GM21619 (cell line): ENCODE measurements around the gene LCE7A.

Experiments used
- ATAC-seq: cut with Tn5 transposase; IDR thresholded peaks from one replicate; pipeline ENCODE4 v1.9.1; 2021; ENCODE audit not compliant: unreplicated experiment

Gene LCE7A

GRCh38 chr1:152859696-152860095 lies at the start of gene LCE7A:
Gene LCE7A, plus strand, starts transcription at chr1:152859996. Its CDS starts 702 bp downstream, at chr1:152860698.
- ATAC-seq, result no peak

- no peak for ATAC-seq
Measured at GRCh38 chr1:152811050-152811449, 48.7 kb upstream of the LCE7A start.

- no peak for ATAC-seq
Measured at GRCh38 chr1:152811671-152812070, 48.1 kb upstream of the LCE7A start, which contains the start of gene LCE1B. Gene LCE1B, plus strand, starts transcription at chr1:152811971. Its CDS starts 476 bp downstream, at chr1:152812447.

- ATAC-seq, result no peak
Measured at GRCh38 chr1:152817309-152817708, 42.5 kb upstream of the LCE7A start.

- ATAC-seq, result no peak
Measured at GRCh38 chr1:152823294-152823693, 36.5 kb upstream of the LCE7A start.

GRCh38 chr1:152824964-152825363 lies 34.8 kb upstream of the LCE7A start:
- ATAC-seq, result no peak

GRCh38 chr1:152827173-152827572 lies 32.6 kb upstream of the LCE7A start, which contains the start of gene LCE1A:
Gene LCE1A, plus strand, starts transcription at chr1:152827473. Its CDS starts 0 bp downstream, at chr1:152827473.
- ATAC-seq, result no peak

- no peak for ATAC-seq
Measured at GRCh38 chr1:152836870-152837269, 22.9 kb upstream of the LCE7A start.

GRCh38 chr1:152842556-152842955 lies 17.2 kb upstream of the LCE7A start, which contains the start of gene LCE6A:
Gene LCE6A, plus strand, starts transcription at chr1:152842856. Its CDS starts 665 bp downstream, at chr1:152843521.
- no peak for ATAC-seq

GRCh38 chr1:152855661-152856060 lies 4.1 kb upstream of the LCE7A start:
- no peak for ATAC-seq

GRCh38 chr1:152858062-152858461 lies 1.7 kb upstream of the LCE7A start:
- ATAC-seq, result no peak

- no peak for ATAC-seq
Measured at GRCh38 chr1:152860129-152860528, 333 bp downstream of the LCE7A start.

GRCh38 chr1:152861374-152861773 lies 1.6 kb downstream of the LCE7A start:
- ATAC-seq, result no peak

- no peak for ATAC-seq
Measured at GRCh38 chr1:152864443-152864842, 4.6 kb downstream of the LCE7A start.

- no peak for ATAC-seq
Measured at GRCh38 chr1:152866321-152866720, 6.5 kb downstream of the LCE7A start.

- peak; percentile 66 for ATAC-seq
Measured at GRCh38 chr1:152869808-152870419, 10.1 kb downstream of the LCE7A start.

- ATAC-seq, result no peak
Measured at GRCh38 chr1:152870831-152871730, 11.3 kb downstream of the LCE7A start.

- no peak for ATAC-seq
Measured at GRCh38 chr1:152871731-152872126, 11.9 kb downstream of the LCE7A start.

- no peak for ATAC-seq
Measured at GRCh38 chr1:152873495-152873894, 13.7 kb downstream of the LCE7A start.

GRCh38 chr1:152876827-152877226 lies 17.0 kb downstream of the LCE7A start:
- no peak for ATAC-seq

- ATAC-seq, result no peak
Measured at GRCh38 chr1:152878042-152878441, 18.2 kb downstream of the LCE7A start, which contains the start of gene SMCP. Gene SMCP, plus strand, starts transcription at chr1:152878322. Its CDS starts 6,101 bp downstream, at chr1:152884423.
